NCI-H128 (cell line): ENCODE data around the gene WDR11.

Source experiments
- DNase-seq: peaks from one replicate; lab custom pipeline; 2025; ENCODE audit not compliant: unreplicated experiment; lab: John Stamatoyannopoulos, UW

Gene WDR11

GRCh38 chr10:120943542-120943941 lies 92.4 kb downstream of the WDR11 start:
- no peak for DNase-seq

DNA sequence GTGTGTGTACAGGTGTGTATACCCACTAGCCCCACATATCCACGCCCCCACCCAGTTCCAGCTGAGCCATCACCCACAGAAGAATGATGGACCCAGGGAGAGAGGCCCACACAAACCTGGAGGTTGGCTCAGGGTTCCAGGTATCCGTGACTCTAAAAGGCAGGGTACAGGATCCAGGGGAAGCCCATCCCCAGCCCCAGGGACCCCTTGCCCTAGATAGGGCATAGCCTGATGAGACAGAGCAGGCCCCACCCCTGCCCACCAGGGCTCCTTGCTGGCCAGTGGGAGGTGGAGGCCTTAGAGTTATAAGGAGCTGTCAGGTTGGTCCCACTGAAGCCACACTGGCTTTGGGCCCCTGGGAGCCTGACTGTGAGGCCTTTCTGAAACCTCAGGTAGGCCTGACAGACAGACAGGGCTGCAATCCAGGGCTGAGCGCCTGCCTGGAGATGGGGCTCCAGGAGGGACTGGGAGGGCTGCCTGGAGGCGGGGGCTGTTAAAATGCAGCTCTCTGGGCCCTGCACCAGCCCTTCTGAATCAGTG lies 93.5 kb downstream of the WDR11 start:
- DNase-seq = no peak

GRCh38 chr10:120945182-120945581 lies 94.0 kb downstream of the WDR11 start:
- DNase-seq = no peak

DNA sequence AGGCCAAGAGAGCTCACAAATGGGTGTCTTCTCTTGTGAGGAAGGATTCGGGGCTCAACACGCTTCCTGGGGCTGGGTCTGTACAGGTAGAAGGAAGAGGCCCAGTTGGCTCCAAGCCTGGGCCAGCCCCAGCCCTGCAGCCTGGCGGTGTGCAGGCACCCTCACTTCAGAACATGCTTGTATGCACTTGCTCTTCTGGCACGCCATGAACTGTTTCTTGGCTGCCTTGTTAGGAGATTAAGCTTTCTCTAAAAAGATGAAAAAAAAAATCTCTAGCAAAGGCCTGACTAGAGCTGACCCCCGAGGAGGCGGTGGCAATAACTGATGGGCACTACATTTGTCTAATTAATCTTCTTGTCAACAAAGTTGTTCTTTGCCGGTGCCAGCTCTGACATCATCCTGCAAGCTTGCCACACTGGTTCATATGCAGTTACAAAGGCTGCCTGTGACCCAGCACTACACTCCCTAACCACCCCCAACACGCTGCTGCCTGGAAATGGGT lies 94.7 kb downstream of the WDR11 start:
- DNase-seq = no peak

GRCh38 chr10:120946497-120946896 lies 95.3 kb downstream of the WDR11 start:
- DNase-seq = no peak

GRCh38 chr10:120948889-120949608 lies 97.9 kb downstream of the WDR11 start:
- no peak for DNase-seq

- no peak for DNase-seq
Measured at GRCh38 chr10:120949609-120950031, 98.5 kb downstream of the WDR11 start.

GRCh38 chr10:120950051-120950561 lies 98.9 kb downstream of the WDR11 start:
- no peak for DNase-seq

DNA sequence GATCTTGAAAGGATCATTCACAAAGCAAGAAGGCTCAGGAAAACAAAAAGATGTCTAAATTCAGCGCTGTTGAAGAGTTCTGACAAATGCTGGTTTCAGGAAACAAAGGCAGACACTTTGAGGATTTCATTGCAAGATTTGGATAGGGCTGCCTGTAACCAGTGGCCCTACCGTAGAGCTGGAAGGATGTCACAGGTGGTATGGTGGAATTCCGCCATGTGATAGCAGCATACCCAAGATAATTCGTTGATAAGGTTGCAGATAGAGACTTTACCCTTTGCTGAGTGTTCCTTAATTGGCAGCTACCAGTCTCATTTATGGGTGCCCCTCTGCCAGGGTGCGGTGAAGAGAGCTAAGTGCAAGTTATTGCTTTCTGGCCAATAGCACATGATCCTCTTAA lies 100.1 kb downstream of the WDR11 start:
- DNase-seq = no peak

DNA sequence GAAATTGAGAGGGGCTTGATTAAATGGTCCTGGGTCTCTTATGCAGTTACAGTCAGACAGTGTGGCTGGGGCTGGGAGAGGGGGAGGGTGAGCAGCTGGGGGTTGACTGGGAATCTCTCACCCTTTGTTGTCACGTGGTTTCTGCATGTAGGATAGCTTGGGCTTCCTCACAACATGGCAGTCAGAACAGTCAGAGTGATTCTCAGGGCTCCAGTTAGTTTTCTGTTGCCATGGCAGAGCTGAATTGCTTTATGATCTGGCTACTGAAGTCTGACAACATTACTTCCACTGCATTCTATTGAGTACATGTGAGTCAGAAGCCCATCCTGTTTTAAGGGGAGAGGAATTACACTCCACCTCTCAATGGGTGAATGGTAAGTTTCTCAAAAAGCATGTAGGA lies 102.7 kb downstream of the WDR11 start:
- DNase-seq = no peak
